Measurements from ENCODE around the gene LTK. TPM values are rescaled to one million over a fixed set of nuclear protein-coding genes. Genes with fewer than 3 reads are reported as not detected.

The LTK gene
- total RNA-seq, 2 donors from 2014 or later = 6.9 to 8.2 TPM

DNA sequence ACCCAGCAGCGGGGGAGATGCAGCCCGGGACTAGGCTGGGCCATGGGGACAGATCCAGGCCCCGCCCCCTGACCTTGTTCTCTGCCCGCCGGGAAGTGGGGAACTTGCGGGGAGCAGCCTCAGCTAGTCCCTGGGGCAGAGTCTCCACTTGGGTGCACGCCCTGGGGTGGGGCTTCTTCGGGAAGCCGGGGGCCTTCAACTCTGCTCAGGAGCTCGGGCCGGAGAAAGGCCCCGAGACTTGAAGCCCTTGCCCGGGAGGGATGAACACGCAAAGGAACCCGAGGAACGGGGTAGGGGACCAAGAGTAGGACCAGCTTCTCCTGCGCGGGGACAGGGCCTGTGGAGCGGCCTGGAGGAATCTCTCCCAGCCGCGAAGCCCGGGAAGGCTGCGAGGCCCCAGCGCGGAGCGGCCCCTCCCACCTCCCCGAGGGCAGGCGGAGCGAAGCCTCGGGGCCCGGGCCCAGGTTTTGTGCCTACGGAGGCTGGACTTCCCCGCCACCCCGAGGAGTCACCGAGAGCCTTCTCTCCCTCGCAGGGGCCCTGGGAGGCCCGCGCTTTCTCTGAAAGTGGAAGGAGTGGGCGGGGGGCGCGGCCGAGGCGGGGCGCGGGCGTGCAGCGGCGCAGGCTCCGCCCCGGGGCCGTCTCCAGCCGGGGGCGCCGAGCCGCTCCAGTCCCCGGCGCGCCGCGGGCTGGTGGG is 20.3 kb downstream of the LTK start, which contains the start of gene ITPKA:
TSS of gene ITPKA (plus strand) at position 670 of the 697 bp plus-strand sequence. CDS start 54 bp downstream, outside the sequence.
- intact Hi-C loops (cut with DNase I) = no loop called here
- TF ChIP-seq, protein P1, sequence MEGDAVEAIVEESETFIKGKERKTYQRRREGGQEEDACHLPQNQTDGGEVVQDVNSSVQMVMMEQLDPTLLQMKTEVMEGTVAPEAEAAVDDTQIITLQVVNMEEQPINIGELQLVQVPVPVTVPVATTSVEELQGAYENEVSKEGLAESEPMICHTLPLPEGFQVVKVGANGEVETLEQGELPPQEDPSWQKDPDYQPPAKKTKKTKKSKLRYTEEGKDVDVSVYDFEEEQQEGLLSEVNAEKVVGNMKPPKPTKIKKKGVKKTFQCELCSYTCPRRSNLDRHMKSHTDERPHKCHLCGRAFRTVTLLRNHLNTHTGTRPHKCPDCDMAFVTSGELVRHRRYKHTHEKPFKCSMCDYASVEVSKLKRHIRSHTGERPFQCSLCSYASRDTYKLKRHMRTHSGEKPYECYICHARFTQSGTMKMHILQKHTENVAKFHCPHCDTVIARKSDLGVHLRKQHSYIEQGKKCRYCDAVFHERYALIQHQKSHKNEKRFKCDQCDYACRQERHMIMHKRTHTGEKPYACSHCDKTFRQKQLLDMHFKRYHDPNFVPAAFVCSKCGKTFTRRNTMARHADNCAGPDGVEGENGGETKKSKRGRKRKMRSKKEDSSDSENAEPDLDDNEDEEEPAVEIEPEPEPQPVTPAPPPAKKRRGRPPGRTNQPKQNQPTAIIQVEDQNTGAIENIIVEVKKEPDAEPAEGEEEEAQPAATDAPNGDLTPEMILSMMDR (IDR thresholded peaks at IDR 0.05) = no peak
- DNase-seq = peak; percentile 97
- peak within 1 kb of the TSS; percentile 95 for H3K27ac ChIP-seq
- peaks cover 5% of the 10 kb centered on the region for H3K4me1 ChIP-seq
- H3K4me3 ChIP-seq = peak within 1 kb of the TSS; percentile 64
- H3K36me3 ChIP-seq = no peaks in the 10 kb centered on the region
- H3K9me3 ChIP-seq = no peaks in the 10 kb centered on the region
- peak within 1 kb of the TSS; percentile 82 to 85 for H3K9ac ChIP-seq (ENCODE audit: low read depth in 2 of 2, low read length in 2 of 2)
- peaks cover 8% of the 10 kb centered on the region for H3K27me3 ChIP-seq

DNA sequence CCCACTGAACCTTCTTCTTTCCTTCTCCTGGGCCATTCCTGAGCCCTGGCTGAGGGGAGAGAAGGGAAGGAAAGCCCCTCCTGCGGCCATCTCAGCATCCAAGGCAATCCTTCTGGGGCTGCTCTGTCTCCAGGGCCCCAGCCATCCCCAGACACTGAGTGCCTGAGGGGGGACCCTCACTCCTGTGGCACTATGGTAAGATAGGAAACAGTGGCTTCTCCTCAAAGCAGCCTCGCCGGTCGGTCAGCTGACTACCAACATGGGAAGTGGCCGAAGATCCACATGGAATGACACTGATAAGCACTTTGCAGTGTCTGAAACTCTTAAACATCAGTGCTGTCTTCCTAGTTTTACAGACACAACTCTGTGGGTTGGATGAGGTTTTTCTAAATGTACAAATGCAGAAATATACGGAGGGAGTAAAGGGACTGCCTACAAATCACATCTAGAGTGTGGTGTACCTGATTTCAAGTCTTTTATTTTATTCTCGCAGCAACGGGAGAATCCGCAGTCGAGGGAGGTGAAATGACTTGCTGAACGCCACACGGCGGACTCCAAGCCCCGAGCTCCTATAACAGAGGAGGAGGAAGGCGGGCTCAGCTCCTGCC is 20.9 kb downstream of the LTK start:
- Histone ChIP-seq H3K9ac (ENCODE audit: low read depth in 2 of 2, low read length in 2 of 2) (peak overlapping the region; percentile 82 to 85), H3K4me1 (peaks cover 5% of the 10 kb centered on the region), H3K4me3 (peak overlapping the region; percentile 64), H3K36me3 (no peaks in the 10 kb centered on the region), H3K9me3 (no peaks in the 10 kb centered on the region), H3K27ac (peak overlapping the region; percentile 95), H3K27me3 (peaks cover 8% of the 10 kb centered on the region)
- TF ChIP-seq, protein P1 (IDR thresholded peaks at IDR 0.05) = no peak
- intact Hi-C loops (cut with DNase I) = no loop called here
- DNase-seq = no peak

DNA sequence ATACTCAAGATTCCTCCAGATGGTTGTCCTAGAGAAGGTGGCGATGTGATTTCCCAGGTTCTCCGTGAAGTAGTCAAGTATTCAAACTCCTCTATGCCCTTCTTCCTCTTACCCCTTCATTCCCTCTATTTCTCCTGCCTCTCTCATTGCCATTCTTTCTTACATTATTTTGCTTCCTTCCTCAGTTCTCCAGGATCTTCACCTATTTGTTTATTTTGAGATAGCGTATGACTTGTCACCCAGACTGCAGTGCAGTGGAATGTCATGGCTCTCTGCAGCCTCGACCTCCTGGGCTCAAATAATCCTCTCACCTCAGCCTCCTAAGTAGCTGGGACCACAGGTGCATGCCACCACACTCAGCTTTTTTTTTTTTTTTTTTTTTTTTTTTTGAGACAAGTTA is 21.7 kb downstream of the LTK start:
- Histone ChIP-seq H3K27me3 (peaks cover 8% of the 10 kb centered on the region), H3K27ac (no peak overlapping the region), H3K9me3 (no peaks in the 10 kb centered on the region), H3K4me3 (no peak overlapping the region), H3K36me3 (no peaks in the 10 kb centered on the region), H3K9ac (ENCODE audit: low read depth in 2 of 2, low read length in 2 of 2) (no peak overlapping the region), H3K4me1 (peaks cover 5% of the 10 kb centered on the region)
- no peak for DNase-seq
- TF ChIP-seq, protein P1 (IDR thresholded peaks at IDR 0.05) = no peak
- intact Hi-C loops (cut with DNase I) = no loop called here

DNA sequence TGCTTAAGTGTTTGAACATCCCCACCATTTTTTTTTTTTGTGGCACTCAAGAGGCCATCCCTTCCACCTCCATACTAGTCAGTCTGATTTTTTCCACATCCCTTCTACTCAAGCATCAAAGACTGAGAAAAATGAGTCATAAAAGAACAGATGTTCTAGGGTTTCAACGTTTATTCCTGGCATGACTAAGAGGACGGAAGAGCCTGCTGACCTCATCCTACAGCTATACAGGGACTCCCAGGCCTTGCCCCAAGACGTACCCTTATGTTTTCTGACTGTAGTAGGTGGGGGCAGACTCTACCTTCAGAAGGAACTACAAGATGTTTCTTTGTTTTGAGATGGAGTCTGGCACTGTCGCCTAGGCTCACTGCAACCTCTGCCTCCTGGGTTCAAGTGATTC is 23.3 kb downstream of the LTK start:
- TF ChIP-seq, protein P1 (IDR thresholded peaks at IDR 0.05) = no peak
- intact Hi-C loops (cut with DNase I) = no loop called here
- DNase-seq = no peak

DNA sequence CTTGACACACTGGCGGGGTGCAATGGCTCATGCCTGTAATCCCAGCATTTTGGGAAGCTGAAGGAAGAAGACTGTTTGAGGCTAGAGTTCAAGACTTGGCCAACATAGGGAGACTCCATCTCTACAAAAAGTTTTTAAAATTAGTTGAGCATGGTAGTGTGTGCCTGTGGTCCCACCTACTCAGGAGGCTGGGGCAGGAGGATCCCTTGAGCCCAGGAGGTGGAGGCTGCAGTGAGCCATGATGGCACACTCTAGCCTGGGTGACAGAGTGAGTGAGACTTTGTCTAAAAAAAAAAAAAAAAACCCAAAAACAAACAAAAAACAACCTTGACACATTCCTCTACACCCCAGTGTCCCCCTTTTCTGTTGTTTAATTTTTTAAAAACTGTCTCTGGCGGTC is 24.0 kb downstream of the LTK start:
- DNase-seq = no peak
- H3K27me3 ChIP-seq = no peaks in the 10 kb centered on the region
- peaks cover 5% of the 10 kb centered on the region for H3K4me1 ChIP-seq
- intact Hi-C loops (cut with DNase I) = no loop called here
- H3K9ac ChIP-seq (ENCODE audit: low read depth in 2 of 2, low read length in 2 of 2) = no peak overlapping the region
- TF ChIP-seq, protein P1 (IDR thresholded peaks at IDR 0.05) = no peak
- H3K4me3 ChIP-seq = no peak overlapping the region
- no peak overlapping the region for H3K27ac ChIP-seq
- no peaks in the 10 kb centered on the region for H3K9me3 ChIP-seq
- H3K36me3 ChIP-seq = no peaks in the 10 kb centered on the region

More for the DNA sequence above, 23.3 kb downstream of the LTK start:
- Histone ChIP-seq H3K9me3 (no peaks in the 10 kb centered on the region), H3K27ac (no peak overlapping the region), H3K4me3 (no peak overlapping the region), H3K4me1 (peaks cover 5% of the 10 kb centered on the region), H3K36me3 (no peaks in the 10 kb centered on the region), H3K9ac (ENCODE audit: low read depth in 2 of 2, low read length in 2 of 2) (no peak overlapping the region), H3K27me3 (peaks cover 7% of the 10 kb centered on the region)

Measured in colonic mucosa (tissue), 4 donors.